BJ (cell line): ENCODE data around the gene DLG1. TPM values are rescaled to one million over a fixed set of nuclear protein-coding genes. Genes with fewer than 3 reads are reported as not detected.

Experiments
- CTCF ChIA-PET: fragments of 350-600 bp; formaldehyde crosslinking; extraction: SDS; loops from one replicate; lab custom pipeline; 2021; ENCODE audit warnings: antibody characterized with exemption, inconsistent platforms; lab: Yijun Ruan, JAX
- POLR2A ChIA-PET: fragments of 300-600 bp; sonication (Branson Sonifier 250); formaldehyde crosslinking; extraction: SDS; loops from one replicate; lab custom pipeline; 2021; ENCODE audit warnings: antibody characterized with exemption; lab: Charles Lee
- DNase-seq: peaks from one replicate; pipeline ENCODE4 v3.0.0-alpha.2; 2011; ENCODE audit warnings: low read depth
- H3K27me3 ChIP-seq: 2 replicates; pipeline ENCODE4 v1.6.0; 2011; ENCODE audit warnings: low read length; ENCODE audit not compliant: control insufficient read depth, insufficient read depth
- H3K36me3 ChIP-seq: 2 replicates; pipeline ENCODE4 v1.5.1; 2011; ENCODE audit warnings: low read length; ENCODE audit not compliant: control insufficient read depth, insufficient read depth
- H3K4me3 ChIP-seq: 2 replicates; pipeline ENCODE4 v1.5.1; 2011; ENCODE audit warnings: low read depth, mild to moderate bottlenecking, control low read depth, low read length
- polyA plus RNA-seq: library from polyadenylated mRNA; depleted of rRNA; stranded (reverse); fragments of >200 nt; gene quantifications from 2 replicates; pipeline ENCODE4 v1.2.3, GENCODE V29; 2011
- TF ChIP-seq, protein P1 (sequence below): IDR thresholded peaks from 2 replicates; pipeline ENCODE4 v1.5.1; 2011; ENCODE audit warnings: low read depth, mild to moderate bottlenecking, control low read depth, inconsistent platforms, low read length, moderate library complexity; ENCODE audit not compliant: insufficient read depth

Gene DLG1
- polyA plus RNA-seq, 1 experiment = 40.4 TPM

DNA sequence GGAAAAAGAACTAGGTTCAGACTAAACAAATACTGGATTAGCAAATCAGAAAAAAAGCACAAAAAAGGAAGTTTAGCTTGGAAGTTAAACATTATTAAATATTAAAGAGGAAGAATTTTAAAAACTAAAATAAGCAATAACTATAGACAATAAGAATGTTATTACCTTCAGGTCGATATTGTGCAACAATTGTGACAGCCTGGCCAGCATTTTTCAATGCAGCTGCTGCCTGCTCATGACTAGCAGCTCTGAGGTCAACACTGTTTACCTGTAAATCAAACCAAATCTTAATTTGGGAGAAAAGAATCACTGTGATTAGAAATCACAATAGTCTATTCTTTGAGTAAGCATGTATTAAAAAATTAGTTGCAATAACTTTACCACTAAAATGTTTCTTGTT, 193.7 kb downstream of the DLG1 start:
- CTCF ChIA-PET = interaction anchor here (1.2 kb wide), 1 partner anchor 9 kb away, joined by 5 read pairs; no protein-coding TSS in a partner anchor
- DNase-seq = no peak

GRCh38 chr3:197103766-197104165, 194.6 kb downstream of the DLG1 start:
- H3K27me3 ChIP-seq = no peaks in the 10 kb centered on the region
- no peak overlapping the region for H3K4me3 ChIP-seq
- ChIA-PET CTCF (interaction anchor here (1.4 kb wide), 1 partner anchor 10 kb away, joined by 3 read pairs; no protein-coding TSS in a partner anchor), POLR2A (interaction anchor here (0.6 kb wide), 1 partner anchor 460 kb away, joined by 6 read pairs; no protein-coding TSS in a partner anchor)
- DNase-seq = peak; percentile 41
- TF ChIP-seq, protein P1, sequence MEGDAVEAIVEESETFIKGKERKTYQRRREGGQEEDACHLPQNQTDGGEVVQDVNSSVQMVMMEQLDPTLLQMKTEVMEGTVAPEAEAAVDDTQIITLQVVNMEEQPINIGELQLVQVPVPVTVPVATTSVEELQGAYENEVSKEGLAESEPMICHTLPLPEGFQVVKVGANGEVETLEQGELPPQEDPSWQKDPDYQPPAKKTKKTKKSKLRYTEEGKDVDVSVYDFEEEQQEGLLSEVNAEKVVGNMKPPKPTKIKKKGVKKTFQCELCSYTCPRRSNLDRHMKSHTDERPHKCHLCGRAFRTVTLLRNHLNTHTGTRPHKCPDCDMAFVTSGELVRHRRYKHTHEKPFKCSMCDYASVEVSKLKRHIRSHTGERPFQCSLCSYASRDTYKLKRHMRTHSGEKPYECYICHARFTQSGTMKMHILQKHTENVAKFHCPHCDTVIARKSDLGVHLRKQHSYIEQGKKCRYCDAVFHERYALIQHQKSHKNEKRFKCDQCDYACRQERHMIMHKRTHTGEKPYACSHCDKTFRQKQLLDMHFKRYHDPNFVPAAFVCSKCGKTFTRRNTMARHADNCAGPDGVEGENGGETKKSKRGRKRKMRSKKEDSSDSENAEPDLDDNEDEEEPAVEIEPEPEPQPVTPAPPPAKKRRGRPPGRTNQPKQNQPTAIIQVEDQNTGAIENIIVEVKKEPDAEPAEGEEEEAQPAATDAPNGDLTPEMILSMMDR = no peak
- no peaks in the 10 kb centered on the region for H3K36me3 ChIP-seq

More for the DNA sequence above, 193.7 kb downstream of the DLG1 start:
- H3K4me3 ChIP-seq = no peak overlapping the region
- H3K36me3 ChIP-seq = peaks cover 2% of the 10 kb centered on the region; the same call in 1 of the 2 replicates
- TF ChIP-seq, protein P1 = no peak
- H3K27me3 ChIP-seq = no peaks in the 10 kb centered on the region
- POLR2A ChIA-PET = no interaction called here

DNA sequence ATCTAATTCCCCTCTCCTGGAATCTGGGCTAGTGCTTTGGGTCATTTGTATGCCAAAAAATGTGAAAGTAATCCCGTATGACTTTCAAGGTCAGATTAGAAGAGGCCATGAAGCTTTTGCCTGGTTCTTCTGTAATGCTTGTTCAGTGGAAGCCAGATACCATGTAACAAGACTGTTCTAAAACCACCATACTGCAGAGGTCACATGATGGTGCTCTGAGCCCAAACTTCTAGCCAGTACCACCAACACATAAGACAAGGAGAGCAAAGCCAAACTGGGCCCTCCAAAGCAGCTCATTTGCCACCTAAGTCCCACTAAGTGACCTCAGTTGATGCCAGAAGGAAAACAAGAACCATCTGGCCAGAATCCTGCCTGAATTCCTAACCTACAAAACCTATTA, 204.5 kb downstream of the DLG1 start:
- no peaks in the 10 kb centered on the region for H3K36me3 ChIP-seq
- TF ChIP-seq, protein P1 = no peak
- POLR2A ChIA-PET = no interaction called here
- no peak for DNase-seq
- H3K4me3 ChIP-seq = no peak overlapping the region
- H3K27me3 ChIP-seq = no peaks in the 10 kb centered on the region
- CTCF ChIA-PET = interaction anchor here (1.0 kb wide), 1 partner anchor 10 kb away, joined by 3 read pairs; no protein-coding TSS in a partner anchor

DNA sequence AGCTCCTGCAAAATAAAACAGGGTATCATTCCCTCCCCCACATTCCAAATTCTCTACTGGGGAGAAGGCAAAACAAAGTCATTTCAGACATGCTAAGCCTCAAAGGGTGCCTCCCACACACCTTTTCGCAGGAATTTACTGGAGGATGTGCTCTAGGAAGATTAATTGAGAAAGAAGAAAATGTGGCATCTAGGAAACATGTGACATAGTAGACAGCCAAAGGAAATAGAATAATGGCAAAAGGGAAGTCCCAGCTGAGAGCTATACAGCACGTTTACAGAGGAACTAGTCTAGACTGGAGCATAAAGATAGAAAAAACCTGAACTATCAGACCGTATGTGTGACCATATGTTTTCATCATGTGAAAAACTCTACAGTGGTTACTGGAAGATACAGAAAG, 210.0 kb downstream of the DLG1 start:
- H3K27me3 ChIP-seq = no peaks in the 10 kb centered on the region
- TF ChIP-seq, protein P1 = no peak
- no peak overlapping the region for H3K4me3 ChIP-seq
- no peak for DNase-seq
- no peaks in the 10 kb centered on the region; the same call in 1 of the 2 replicates for H3K36me3 ChIP-seq
- POLR2A ChIA-PET = no interaction called here
- CTCF ChIA-PET = no interaction called here

GRCh38 chr3:197085137-197085536, 213.3 kb downstream of the DLG1 start:
- Histone ChIP-seq H3K36me3 (no peaks in the 10 kb centered on the region; the same call in 1 of the 2 replicates), H3K27me3 (no peaks in the 10 kb centered on the region), H3K4me3 (no peak overlapping the region)
- ChIA-PET CTCF (no interaction called here), POLR2A (no interaction called here)
- TF ChIP-seq, protein P1 = no peak
- DNase-seq = no peak
